UCSD-AML1 (cell line): ENCODE measurements around the gene PAGR1.
"Not testable (repeated sequence)": the region's sequence is repeated elsewhere in the genome, so short reads cannot be mapped to it uniquely, and the experiment has no call there.

Source experiments
- DNase-seq: peaks from one replicate; lab custom pipeline; 2025; ENCODE audit not compliant: unreplicated experiment; lab: John Stamatoyannopoulos, UW

The PAGR1 gene

GRCh38 chr16:29862383-29862883 lies 46.5 kb downstream of the PAGR1 start:
- no peak for DNase-seq

- peak; percentile 92 for DNase-seq
Observed at GRCh38 chr16:29862884-29863668, 47.1 kb downstream of the PAGR1 start, which contains the start of gene CDIPT. CDIPT (minus strand) TSS chr16:29863226; CDS start chr16:29862857, 369 bp downstream.

- DNase-seq, result no peak
Observed at GRCh38 chr16:29863669-29863984, 47.7 kb downstream of the PAGR1 start.

GRCh38 chr16:29864205-29864604 lies 48.3 kb downstream of the PAGR1 start:
- DNase-seq, result no peak

- DNase-seq, result no peak
Observed at GRCh38 chr16:29868396-29869009, 52.6 kb downstream of the PAGR1 start.

GRCh38 chr16:29869067-29869466 lies 53.1 kb downstream of the PAGR1 start:
- not testable (repeated sequence) for DNase-seq
